DMS53 (cell line): Measurements from ENCODE around the gene CDC14B.
"Not testable (repeated sequence)": the region's sequence is repeated elsewhere in the genome, so short reads cannot be mapped to it uniquely, and the experiment has no call there.

ENCODE experiments used
- DNase-seq: peaks from one replicate; lab custom pipeline; 2025; lab: John Stamatoyannopoulos, UW

The CDC14B gene

GRCh38 chr9:96587338-96588315 lies 32.0 kb downstream of the CDC14B start:
- no peak for DNase-seq

GRCh38 chr9:96585426-96585825 lies 34.2 kb downstream of the CDC14B start:
- no peak for DNase-seq

- DNase-seq: not testable (repeated sequence)
Measured at GRCh38 chr9:96582199-96582598, 37.4 kb downstream of the CDC14B start.

- DNase-seq: no peak
Measured at GRCh38 chr9:96581786-96582185, 37.9 kb downstream of the CDC14B start.

GRCh38 chr9:96581301-96581700 lies 38.3 kb downstream of the CDC14B start:
- no peak for DNase-seq

- DNase-seq: no peak
Measured at GRCh38 chr9:96574931-96575351, 44.7 kb downstream of the CDC14B start.

GRCh38 chr9:96574455-96574854 lies 45.2 kb downstream of the CDC14B start:
- no peak for DNase-seq

GRCh38 chr9:96567203-96567700 lies 52.4 kb downstream of the CDC14B start:
- no peak for DNase-seq

- peak; percentile 76 for DNase-seq
Measured at GRCh38 chr9:96566498-96567202, 53.0 kb downstream of the CDC14B start.

GRCh38 chr9:96565671-96566497 lies 53.8 kb downstream of the CDC14B start:
- DNase-seq: no peak

GRCh38 chr9:96564217-96564616 lies 55.4 kb downstream of the CDC14B start:
- DNase-seq: no peak

GRCh38 chr9:96559339-96559943 lies 60.2 kb downstream of the CDC14B start:
- no peak for DNase-seq

GRCh38 chr9:96557921-96558320 lies 61.7 kb downstream of the CDC14B start:
- no peak for DNase-seq

GRCh38 chr9:96556701-96557461 lies 62.8 kb downstream of the CDC14B start:
- no peak for DNase-seq

GRCh38 chr9:96555567-96556386 lies 63.9 kb downstream of the CDC14B start:
- DNase-seq: no peak

GRCh38 chr9:96554801-96555566 lies 64.7 kb downstream of the CDC14B start:
- no peak for DNase-seq

GRCh38 chr9:96554326-96554725 lies 65.3 kb downstream of the CDC14B start:
- DNase-seq: no peak

- DNase-seq: no peak
Measured at GRCh38 chr9:96553070-96553469, 66.6 kb downstream of the CDC14B start.

- no peak for DNase-seq
Measured at GRCh38 chr9:96551403-96551802, 68.2 kb downstream of the CDC14B start.
